SU-DHL-6 (cell line): ENCODE measurements around the gene PEX7.

Experiments used
- H2AFZ ChIP-seq: fragments of 200-600 bp; sonication (generic); 2 replicates; pipeline ENCODE4 v1.6.1; 2014; ENCODE audit warnings: low read depth, mild to moderate bottlenecking, moderate library complexity, mixed read lengths, antibody characterized with exemption, low read length; ENCODE audit not compliant: severe bottlenecking
- H3F3A ChIP-seq: fragments of 200-600 bp; shearing (Covaris generic); 2 replicates; pipeline ENCODE4 v1.6.0; 2016; ENCODE audit warnings: antibody characterized with exemption, mild to moderate bottlenecking; ENCODE audit not compliant: insufficient read depth
- H3K27ac ChIP-seq: fragments of 200-600 bp; sonication (generic); 2 replicates; pipeline ENCODE4 v1.5.1; 2016; ENCODE audit warnings: low read depth, mild to moderate bottlenecking, low read length, moderate library complexity, mixed read lengths
- H3K27me3 ChIP-seq: fragments of 200-600 bp; sonication (generic), shearing (Covaris generic); 2 replicates; pipeline ENCODE4 v1.6.0; 2014; ENCODE audit warnings: mild to moderate bottlenecking, low read length
- H3K36me3 ChIP-seq: fragments of 200-600 bp; sonication (generic); 2 replicates; pipeline ENCODE4 v1.6.1; 2014; ENCODE audit warnings: mild to moderate bottlenecking, low read length, mixed read lengths
- H3K4me2 ChIP-seq: fragments of 300-600, 200-600 bp; shearing (Covaris generic), sonication (generic); 2 replicates; pipeline ENCODE4 v1.6.0; 2014; ENCODE audit warnings: low read length, low read depth, mild to moderate bottlenecking; ENCODE audit not compliant: poor library complexity, severe bottlenecking
- H3K4me3 ChIP-seq: fragments of 200-600 bp; sonication (generic); 2 replicates; pipeline ENCODE4 v1.5.1; 2014; ENCODE audit warnings: antibody characterized with exemption, low read length, mild to moderate bottlenecking, mixed read lengths; ENCODE audit not compliant: insufficient read depth, poor library complexity, severe bottlenecking
- H3K79me2 ChIP-seq: fragments of 200-600 bp; sonication (generic); 2 replicates; pipeline ENCODE4 v1.6.1; 2014; ENCODE audit warnings: mild to moderate bottlenecking, low read length, moderate library complexity; ENCODE audit not compliant: insufficient read depth
- H3K9ac ChIP-seq: fragments of 200-600 bp; sonication (generic); 2 replicates; pipeline ENCODE4 v1.7.0; 2014; ENCODE audit warnings: mild to moderate bottlenecking, low read length
- H3K9me2 ChIP-seq: fragments of 200-600 bp; sonication (generic); replicated peaks from 2 replicates; pipeline ENCODE4 v1.6.1; 2014; ENCODE audit warnings: low read length; ENCODE audit not compliant: insufficient read depth
- H3K9me3 ChIP-seq: fragments of 200-600 bp; sonication (generic); 2 replicates; pipeline ENCODE4 v1.6.1; 2014; ENCODE audit warnings: low read length, mixed read lengths; ENCODE audit not compliant: insufficient read depth
- H4K20me1 ChIP-seq: fragments of 200-600 bp; sonication (generic); 2 replicates; pipeline ENCODE4 v1.6.1; 2014; ENCODE audit warnings: low read depth, mild to moderate bottlenecking, antibody characterized with exemption, low read length, moderate library complexity, mixed read lengths
- EZH2phosphoT487 ChIP-seq: fragments of 200-600 bp; sonication (generic), shearing (Covaris generic); conservative IDR thresholded peaks from 2 replicates; pipeline ENCODE4 v1.6.1; 2018; ENCODE audit warnings: mild to moderate bottlenecking, antibody characterized with exemption, low read length, moderate library complexity, mixed read lengths
- TF ChIP-seq, protein P1 (sequence below): fragments of 200-600 bp; sonication (generic); IDR thresholded peaks from one replicate; pipeline ENCODE4 v1.5.1; 2017; ENCODE audit warnings: antibody characterized with exemption, mild to moderate bottlenecking, low read length, moderate library complexity; ENCODE audit not compliant: insufficient read depth, poor library complexity, severe bottlenecking

Gene PEX7

GRCh38 chr6:136791296-136792094, 30.9 kb upstream of the PEX7 start:
- no peaks in the 10 kb centered on the region; the same call in 1 of the 2 replicates for H4K20me1 ChIP-seq
- H3K9me2 ChIP-seq = no peaks in the 10 kb centered on the region
- H3K36me3 ChIP-seq = no peaks in the 10 kb centered on the region
- H3K4me3 ChIP-seq = peak overlapping the region; percentile 74
- TF ChIP-seq, protein P1, sequence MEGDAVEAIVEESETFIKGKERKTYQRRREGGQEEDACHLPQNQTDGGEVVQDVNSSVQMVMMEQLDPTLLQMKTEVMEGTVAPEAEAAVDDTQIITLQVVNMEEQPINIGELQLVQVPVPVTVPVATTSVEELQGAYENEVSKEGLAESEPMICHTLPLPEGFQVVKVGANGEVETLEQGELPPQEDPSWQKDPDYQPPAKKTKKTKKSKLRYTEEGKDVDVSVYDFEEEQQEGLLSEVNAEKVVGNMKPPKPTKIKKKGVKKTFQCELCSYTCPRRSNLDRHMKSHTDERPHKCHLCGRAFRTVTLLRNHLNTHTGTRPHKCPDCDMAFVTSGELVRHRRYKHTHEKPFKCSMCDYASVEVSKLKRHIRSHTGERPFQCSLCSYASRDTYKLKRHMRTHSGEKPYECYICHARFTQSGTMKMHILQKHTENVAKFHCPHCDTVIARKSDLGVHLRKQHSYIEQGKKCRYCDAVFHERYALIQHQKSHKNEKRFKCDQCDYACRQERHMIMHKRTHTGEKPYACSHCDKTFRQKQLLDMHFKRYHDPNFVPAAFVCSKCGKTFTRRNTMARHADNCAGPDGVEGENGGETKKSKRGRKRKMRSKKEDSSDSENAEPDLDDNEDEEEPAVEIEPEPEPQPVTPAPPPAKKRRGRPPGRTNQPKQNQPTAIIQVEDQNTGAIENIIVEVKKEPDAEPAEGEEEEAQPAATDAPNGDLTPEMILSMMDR = no peak
- no peak for TF ChIP-seq EZH2phosphoT487
- H3K9me3 ChIP-seq = no peaks in the 10 kb centered on the region
- H2AFZ ChIP-seq = peak overlapping the region; percentile 48
- no peaks in the 10 kb centered on the region for H3K79me2 ChIP-seq
- peak overlapping the region; percentile 63 for H3K4me2 ChIP-seq
- peaks cover 13% of the 10 kb centered on the region; the same call in 1 of the 2 replicates for H3F3A ChIP-seq
- peak overlapping the region; percentile 73 for H3K9ac ChIP-seq
- peak overlapping the region; percentile 37; the same call in 1 of the 2 replicates for H3K27ac ChIP-seq
- no peaks in the 10 kb centered on the region for H3K27me3 ChIP-seq

GRCh38 chr6:136792095-136792409, 30.3 kb upstream of the PEX7 start:
- H3K4me2 ChIP-seq = peak overlapping the region; percentile 63
- H3K9me2 ChIP-seq = no peaks in the 10 kb centered on the region
- H3K27ac ChIP-seq = peak overlapping the region; percentile 37; the same call in 1 of the 2 replicates
- no peak for TF ChIP-seq EZH2phosphoT487
- TF ChIP-seq, protein P1 = no peak
- H3K27me3 ChIP-seq = no peaks in the 10 kb centered on the region
- peak overlapping the region; percentile 48 for H2AFZ ChIP-seq
- no peaks in the 10 kb centered on the region; the same call in 1 of the 2 replicates for H4K20me1 ChIP-seq
- no peaks in the 10 kb centered on the region for H3K36me3 ChIP-seq
- no peaks in the 10 kb centered on the region for H3K9me3 ChIP-seq
- H3K4me3 ChIP-seq = peak overlapping the region; percentile 74
- H3K9ac ChIP-seq = peak overlapping the region; percentile 73
- H3K79me2 ChIP-seq = no peaks in the 10 kb centered on the region
- H3F3A ChIP-seq = peaks cover 13% of the 10 kb centered on the region; the same call in 1 of the 2 replicates

- H3K36me3 ChIP-seq = no peaks in the 10 kb centered on the region
- H3K27ac ChIP-seq = peak within 1 kb of the TSS; percentile 37
- peak within 1 kb of the TSS; percentile 66 for H3K4me2 ChIP-seq
- no peaks in the 10 kb centered on the region for H3K79me2 ChIP-seq
- peaks cover 13% of the 10 kb centered on the region; the same call in 1 of the 2 replicates for H3F3A ChIP-seq
- TF ChIP-seq EZH2phosphoT487 = no peak
- TF ChIP-seq, protein P1 = peak; percentile 75
- no peaks in the 10 kb centered on the region for H3K9me2 ChIP-seq
- H3K4me3 ChIP-seq = peak within 1 kb of the TSS; percentile 74
- H3K9me3 ChIP-seq = no peaks in the 10 kb centered on the region
- H2AFZ ChIP-seq = peak within 1 kb of the TSS; percentile 97
- no peaks in the 10 kb centered on the region for H3K27me3 ChIP-seq
- peak within 1 kb of the TSS; percentile 73 for H3K9ac ChIP-seq
- no peaks in the 10 kb centered on the region; the same call in 1 of the 2 replicates for H4K20me1 ChIP-seq
Measured at GRCh38 chr6:136792410-136793262, 29.8 kb upstream of the PEX7 start, which contains the start of gene MAP3K5. Gene MAP3K5 (minus strand): TSS chr6:136792477. CDS start chr6:136792157, 320 bp downstream.
